Stimulated activated naive CD4-positive, alpha-beta T cell (primary cell): Measurements from ENCODE around the gene TMEM138.
A peak's percentile ranks its signal among the peaks of the same experiment; 100 is the strongest.

Experiments used
- DNase-seq, 6 experiments: peaks; one replicate each; lab custom pipeline; 2025; lab: John Stamatoyannopoulos, UW

Gene TMEM138

GRCh38 chr11:61361741-61362541, at the start of gene TMEM138, which contains the start of gene CYB561A3:
Gene TMEM138 (plus strand): TSS chr11:61362374. CDS start chr11:61364391, 2,017 bp downstream.
Gene CYB561A3 (minus strand): TSS chr11:61361882. CDS start chr11:61356713, 5,169 bp downstream.
- DNase-seq = peak; percentile 69 to 88 (median 81)

DNA sequence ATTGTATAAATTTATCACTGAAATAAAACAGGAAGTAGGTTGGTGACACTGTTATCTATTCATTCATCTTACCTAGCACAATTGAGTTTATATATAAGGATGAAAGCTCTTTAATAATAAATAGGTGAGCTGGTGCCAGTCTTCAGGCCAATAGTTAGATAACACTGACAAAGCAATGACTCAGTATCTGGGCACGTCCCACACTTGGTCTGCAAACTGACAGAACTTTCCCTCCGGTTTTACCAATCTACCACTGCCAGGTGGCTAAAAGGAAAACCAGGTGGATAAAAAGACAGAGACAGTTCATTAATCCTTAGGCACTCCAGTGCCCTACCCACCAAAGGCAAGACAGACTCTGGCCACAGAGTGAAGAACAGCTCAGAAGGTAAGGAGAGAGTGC, 46.9 kb upstream of the TMEM138 start:
- no peak for DNase-seq

GRCh38 chr11:61325649-61326414, 36.3 kb upstream of the TMEM138 start:
- no peak for DNase-seq

DNA sequence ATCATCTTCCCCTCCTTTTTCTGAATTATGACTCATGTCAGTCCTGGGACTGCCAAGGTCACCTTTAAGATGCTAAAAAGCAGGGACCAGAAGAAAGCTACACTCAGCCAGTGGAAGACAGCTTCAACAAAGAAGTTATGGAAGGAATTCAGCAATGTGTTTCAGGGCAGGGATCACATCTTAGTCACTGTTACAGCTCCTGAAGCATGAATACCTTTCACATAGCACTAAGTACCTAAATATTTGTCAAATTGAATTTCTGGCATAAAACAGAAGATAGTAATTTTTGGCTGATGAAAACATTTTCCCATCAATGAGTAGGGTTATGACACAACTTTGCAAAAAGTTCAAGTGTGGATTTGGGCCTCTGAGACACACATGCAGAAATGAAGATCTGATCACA, 34.5 kb upstream of the TMEM138 start:
- no peak for DNase-seq

GRCh38 chr11:61328351-61328750, 33.8 kb upstream of the TMEM138 start:
- no peak for DNase-seq

DNA sequence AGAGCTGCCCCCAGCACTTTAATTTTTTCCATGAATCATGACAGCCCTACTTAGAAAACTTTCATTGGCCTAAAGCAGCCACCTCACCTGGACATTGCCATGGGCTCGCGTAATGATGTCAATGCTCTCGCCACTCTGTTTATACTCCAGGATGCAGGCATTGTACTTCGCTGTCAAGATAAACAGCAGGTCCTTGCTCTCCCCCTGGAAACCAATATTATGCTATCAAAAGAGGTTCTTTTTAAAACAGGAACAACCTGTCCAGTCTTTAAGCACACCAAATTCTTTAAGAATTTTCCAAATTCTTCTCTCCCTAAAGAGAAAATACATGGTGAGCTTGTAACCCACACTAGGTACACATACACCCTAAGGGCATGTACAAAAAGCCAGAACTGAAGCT, 32.3 kb upstream of the TMEM138 start:
- DNase-seq = no peak

- no peak for DNase-seq
Measured at GRCh38 chr11:61331651-61332050, 30.5 kb upstream of the TMEM138 start.

- peak in 1 of 6 experiments; percentile 22 for DNase-seq
Measured at GRCh38 chr11:61332281-61332796, 29.8 kb upstream of the TMEM138 start.

GRCh38 chr11:61332797-61333549, 29.2 kb upstream of the TMEM138 start, which contains the start of the genes DDB1 and TKFC:
Gene DDB1 (minus strand): TSS chr11:61333105. CDS start chr11:61332968, 137 bp downstream.
Gene TKFC (plus strand): TSS chr11:61333228. CDS start chr11:61334729, 1,501 bp downstream.
- peak; percentile 92 to 96 (median 94) for DNase-seq

GRCh38 chr11:61333550-61334433, 28.4 kb upstream of the TMEM138 start:
- DNase-seq = peak in 1 of 6 experiments; percentile 42

- no peak for DNase-seq
Measured at GRCh38 chr11:61334434-61335354, 27.5 kb upstream of the TMEM138 start.

DNA sequence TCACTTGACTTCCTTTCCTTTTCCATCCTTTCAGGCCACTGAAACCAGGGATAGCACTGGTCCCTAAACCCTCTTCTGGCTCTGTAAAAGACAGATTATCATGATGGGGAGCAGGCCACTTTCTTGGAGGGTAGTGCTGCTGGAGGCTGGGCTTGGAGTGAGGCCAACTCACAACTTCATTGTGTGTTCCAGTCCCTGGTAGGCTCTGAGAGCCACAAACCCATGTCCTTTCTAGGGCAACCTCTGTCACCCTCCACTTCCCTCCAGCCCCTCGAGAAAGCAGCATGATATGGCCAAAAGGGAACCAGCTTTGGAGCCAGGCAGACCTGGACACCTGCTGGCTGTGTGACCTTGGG, 26.8 kb upstream of the TMEM138 start:
- DNase-seq = no peak

- DNase-seq = peak; percentile 70 to 87 (median 76)
Measured at GRCh38 chr11:61336171-61336935, 25.8 kb upstream of the TMEM138 start.

- DNase-seq = no peak
Measured at GRCh38 chr11:61337706-61338470, 24.3 kb upstream of the TMEM138 start.

DNA sequence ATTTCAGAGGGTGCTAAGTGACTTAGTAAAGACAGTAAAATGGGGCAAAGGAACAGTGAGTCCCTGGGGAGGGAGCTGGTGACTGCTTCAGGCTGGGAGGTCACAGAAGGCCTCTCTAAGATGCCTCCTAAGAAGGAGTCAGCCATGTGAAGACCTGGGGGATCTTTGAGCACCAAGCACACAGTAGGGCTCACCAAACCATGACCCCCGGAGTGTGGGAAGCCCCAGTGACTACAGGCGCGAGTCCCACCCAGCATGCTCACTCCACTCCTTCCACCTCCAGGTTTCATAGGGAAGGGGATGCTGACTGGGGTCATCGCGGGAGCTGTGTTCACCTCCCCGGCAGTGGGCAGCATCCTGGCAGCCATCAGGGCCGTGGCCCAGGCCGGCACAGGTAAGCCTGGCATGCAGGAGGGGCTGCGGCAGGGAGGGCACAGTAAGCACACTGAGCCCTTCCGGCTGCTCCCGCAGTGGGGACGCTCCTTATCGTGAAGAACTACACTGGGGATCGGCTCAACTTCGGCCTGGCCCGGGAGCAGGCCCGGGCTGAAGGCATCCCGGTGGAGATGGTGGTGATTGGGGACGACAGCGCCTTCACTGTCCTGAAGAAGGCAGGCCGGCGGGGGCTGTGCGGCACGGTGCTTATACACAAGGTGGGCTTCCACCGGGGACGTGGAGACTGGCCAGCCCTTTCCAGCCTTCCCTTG, 23.2 kb upstream of the TMEM138 start:
- DNase-seq = no peak

GRCh38 chr11:61339490-61339878, 22.7 kb upstream of the TMEM138 start:
- no peak for DNase-seq

DNA sequence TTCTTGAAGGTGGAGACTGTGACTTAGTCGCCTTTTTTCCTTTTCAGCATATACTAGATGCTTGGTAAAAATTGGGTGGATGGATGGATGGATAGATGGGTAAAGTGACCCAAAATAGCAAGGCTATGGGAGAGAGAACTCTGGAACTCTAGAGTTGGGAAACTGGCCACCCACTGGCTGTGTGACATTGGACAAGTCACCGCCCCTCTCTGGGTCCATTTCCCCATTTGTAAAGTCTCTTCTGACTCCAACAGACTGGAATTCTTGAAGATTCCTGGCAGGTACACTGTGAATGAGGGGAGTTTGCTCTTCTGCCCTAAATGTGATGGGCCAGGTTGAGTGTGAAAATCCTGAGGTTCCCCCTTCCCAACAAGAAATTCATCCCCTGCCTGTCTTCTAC, 21.2 kb upstream of the TMEM138 start:
- no peak for DNase-seq

- no peak for DNase-seq
Measured at GRCh38 chr11:61341706-61342105, 20.5 kb upstream of the TMEM138 start.
